IMR-90 (cell line): ENCODE results near the gene TCF7. TPM values are rescaled to one million over a fixed set of nuclear protein-coding genes. Genes with fewer than 3 reads are reported as not detected.

ENCODE experiments used
- ATAC-seq: fragments of 200-7000 bp; cut with Tn5 transposase; 2 replicates; pipeline ENCODE4 v1.9.1; 2020; ENCODE audit warnings: low read depth, mild to moderate bottlenecking, moderate library complexity
- BruUV-seq: library from RNA; stranded (reverse); fragments of 400-500 nt; replicated peaks from 2 replicates; lab custom pipeline; 2021; lab: Mats Ljungman, UMichigan
- CTCF ChIA-PET: fragments of 300-600 bp; formaldehyde crosslinking; extraction: SDS; loops from one replicate; lab custom pipeline; 2021; ENCODE audit warnings: antibody characterized with exemption; lab: Yijun Ruan, JAX
- POLR2A ChIA-PET: fragments of 300-600 bp; sonication (Branson Sonifier 250); formaldehyde crosslinking; loops from one replicate; lab custom pipeline; 2022; ENCODE audit warnings: antibody characterized with exemption; ENCODE audit not compliant: unreplicated experiment; lab: Charles Lee
- DNase-seq: peaks from one replicate; pipeline ENCODE4 v3.0.0; 2013
- H2AFZ ChIP-seq: replicated peaks from 2 replicates; pipeline ENCODE3; 2013; ENCODE audit warnings: low read length, mild to moderate bottlenecking; ENCODE audit not compliant: poor library complexity
- H2AK5ac ChIP-seq: 2 replicates; pipeline ENCODE4 v1.6.1; 2013; ENCODE audit warnings: low read depth, low read length, inconsistent platforms
- H2AK9ac ChIP-seq: replicated peaks from 2 replicates; pipeline ENCODE3; 2013; ENCODE audit warnings: mild to moderate bottlenecking, low read depth, low read length, moderate library complexity; ENCODE audit not compliant: poor library complexity
- H2BK120ac ChIP-seq: 2 replicates; pipeline ENCODE4 v1.6.1; 2013; ENCODE audit warnings: low read depth, low read length, inconsistent platforms
- H2BK15ac ChIP-seq: 3 replicates; pipeline ENCODE4 v1.6.1; 2013; ENCODE audit warnings: low read depth, low read length, inconsistent platforms
- H2BK20ac ChIP-seq: 2 replicates; pipeline ENCODE4 v1.6.1; 2013; ENCODE audit warnings: low read depth, mild to moderate bottlenecking, inconsistent platforms, low read length, moderate library complexity
- H2BK5ac ChIP-seq: 2 replicates; pipeline ENCODE4 v1.6.1; 2013; ENCODE audit warnings: mild to moderate bottlenecking, low read depth, low read length, inconsistent platforms; ENCODE audit not compliant: poor library complexity, severe bottlenecking
- H3K14ac ChIP-seq: replicated peaks from 2 replicates; pipeline ENCODE4 v1.6.1; 2013; ENCODE audit warnings: low read depth, low read length, inconsistent platforms
- H3K18ac ChIP-seq: 2 replicates; pipeline ENCODE4 v1.6.1; 2013; ENCODE audit warnings: low read depth, low read length, control low read depth
- H3K23ac ChIP-seq: 2 replicates; pipeline ENCODE4 v1.6.1; 2013; ENCODE audit warnings: low read depth, low read length, inconsistent platforms
- H3K27ac ChIP-seq: 2 replicates; pipeline ENCODE4 v1.5.1; 2013; ENCODE audit warnings: mild to moderate bottlenecking, control low read depth, low read length; ENCODE audit not compliant: insufficient read depth
- H3K27me3 ChIP-seq: 2 replicates; pipeline ENCODE4 v1.6.1; 2013; ENCODE audit warnings: low read length; ENCODE audit not compliant: control insufficient read depth, insufficient read depth
- H3K36me3 ChIP-seq: 2 replicates; pipeline ENCODE4 v1.6.1; 2013; ENCODE audit warnings: low read length, mixed read lengths; ENCODE audit not compliant: control insufficient read depth, insufficient read depth
- H3K4ac ChIP-seq: 2 replicates; pipeline ENCODE4 v1.6.1; 2013; ENCODE audit warnings: low read depth, low read length, inconsistent platforms
- H3K4me1 ChIP-seq: 2 replicates; pipeline ENCODE4 v1.6.1; 2013; ENCODE audit warnings: low read length, mixed read lengths; ENCODE audit not compliant: control insufficient read depth, insufficient read depth
- H3K4me2 ChIP-seq: 2 replicates; pipeline ENCODE4 v1.6.1; 2013; ENCODE audit warnings: low read depth, mild to moderate bottlenecking, control low read depth, low read length, moderate library complexity
- H3K4me3 ChIP-seq: 2 replicates; pipeline ENCODE4 v1.5.1; 2013; ENCODE audit warnings: low read depth, mild to moderate bottlenecking, control low read depth, low read length, moderate library complexity; ENCODE audit not compliant: insufficient read depth
- H3K56ac ChIP-seq: 2 replicates; pipeline ENCODE4 v1.6.1; 2013; ENCODE audit warnings: low read length, inconsistent platforms; ENCODE audit not compliant: insufficient read depth; ENCODE audit errors: extremely low read depth
- H3K79me1 ChIP-seq, 2 experiments: 2 replicates each; pipeline ENCODE4 v1.6.1; 2013; ENCODE audit warnings: low read length in 2 of 2, inconsistent platforms in 1 of 2, low read depth in 1 of 2
- H3K9ac ChIP-seq: 2 replicates; pipeline ENCODE4 v1.6.1; 2013; ENCODE audit warnings: low read depth, low read length, control low read depth
- H3K9me1 ChIP-seq: 2 replicates; pipeline ENCODE4 v1.6.1; 2013; ENCODE audit warnings: low read length, inconsistent platforms; ENCODE audit not compliant: insufficient read depth
- H3K9me3 ChIP-seq: 2 replicates; pipeline ENCODE4 v1.6.1; 2013; ENCODE audit warnings: low read length; ENCODE audit not compliant: control insufficient read depth, insufficient read depth
- H4K20me1 ChIP-seq: 2 replicates; pipeline ENCODE4 v1.6.1; 2013; ENCODE audit warnings: low read length, inconsistent platforms; ENCODE audit not compliant: insufficient read depth
- H4K5ac ChIP-seq: 2 replicates; pipeline ENCODE4 v1.6.1; 2013; ENCODE audit warnings: mild to moderate bottlenecking, low read depth, low read length, control low read depth
- H4K8ac ChIP-seq, 2 experiments: 2 replicates each; pipeline ENCODE4 v1.6.1; 2013; ENCODE audit warnings: low read depth in 2 of 2, low read length in 2 of 2, control low read depth in 1 of 2, inconsistent platforms in 1 of 2
- H4K91ac ChIP-seq: 2 replicates; pipeline ENCODE4 v1.6.1; 2013; ENCODE audit warnings: low read depth, low read length, inconsistent platforms; ENCODE audit not compliant: insufficient read depth
- BHLHE40 ChIP-seq: fragments of 150-350 bp; IDR thresholded peaks from 2 replicates; pipeline ENCODE4 v1.6.1; 2016; ENCODE audit warnings: mild to moderate bottlenecking, low read depth, low read length
- CEBPB ChIP-seq: IDR thresholded peaks from 2 replicates; pipeline ENCODE4 v1.6.1; 2012; ENCODE audit warnings: low read depth, low read length, improper control_type of control experiment
- CTCF ChIP-seq: conservative IDR thresholded peaks from 2 replicates; pipeline ENCODE4 v1.5.1; 2012; ENCODE audit warnings: mild to moderate bottlenecking, low read depth, low read length, improper control_type of control experiment
- ELK1 ChIP-seq: fragments of 150-350 bp; IDR thresholded peaks from 2 replicates; pipeline ENCODE4 v1.6.1; 2016; ENCODE audit warnings: low read depth, mild to moderate bottlenecking, low read length, moderate library complexity, borderline replicate concordance
- FOS ChIP-seq: fragments of 150-350 bp; IDR thresholded peaks from 2 replicates; pipeline ENCODE4 v1.6.1; 2016; ENCODE audit warnings: low read depth, low read length
- MAFK ChIP-seq: IDR thresholded peaks from 2 replicates; pipeline ENCODE4 v1.6.1; 2012; ENCODE audit warnings: low read depth, low read length, improper control_type of control experiment
- MAZ ChIP-seq: IDR thresholded peaks from 2 replicates; pipeline ENCODE4 v1.6.1; 2012; ENCODE audit warnings: low read depth, mild to moderate bottlenecking, low read length, improper control_type of control experiment, moderate library complexity, borderline replicate concordance
- MXI1 ChIP-seq: IDR thresholded peaks from 2 replicates; pipeline ENCODE4 v1.6.1; 2012; ENCODE audit warnings: low read depth, mild to moderate bottlenecking, low read length, moderate library complexity, borderline replicate concordance
- NFE2L2 ChIP-seq: fragments of 150-350 bp; IDR thresholded peaks from 2 replicates; pipeline ENCODE4 v1.6.1; 2016; ENCODE audit warnings: low read depth, mild to moderate bottlenecking, low read length
- RCOR1 ChIP-seq: IDR thresholded peaks from 2 replicates; pipeline ENCODE4 v1.6.1; 2012; ENCODE audit warnings: mild to moderate bottlenecking, low read length, improper control_type of control experiment; ENCODE audit not compliant: insufficient replicate concordance
- RFX5 ChIP-seq: IDR thresholded peaks from 2 replicates; pipeline ENCODE4 v1.8.0; 2012; ENCODE audit warnings: low read depth, mild to moderate bottlenecking, low read length, moderate library complexity
- USF2 ChIP-seq: fragments of 150-350 bp; IDR thresholded peaks from 2 replicates; pipeline ENCODE4 v1.6.1; 2017; ENCODE audit warnings: mild to moderate bottlenecking, antibody characterized with exemption, low read length, low read depth
- WGBS, 2 experiments: methylation state at CpG; one replicate each; pipeline versions ENCODE4 v1.1.5 to v1.1.7; 2013; ENCODE audit warnings: missing lambda C conversion rate in 2 of 2; ENCODE audit not compliant: insufficient read length in 1 of 2; ENCODE audit errors: extremely low coverage in 2 of 2; 5-methylcytosine and 5-hydroxymethylcytosine counted together
- dilution Hi-C: fragments of 300-500 bp; cut with HindIII; formaldehyde crosslinking; loops from one replicate; pipeline ENCODE4 v1.14.3; 2018; ENCODE audit warnings: low sequenced_read_pairs; ENCODE audit not compliant: unreplicated experiment
- in situ Hi-C: fragments of 300-500 bp; cut with MboI; formaldehyde crosslinking; loops from 3 replicates; pipeline ENCODE4 v1.14.3; 2019; ENCODE audit warnings: low sequenced_read_pairs, inconsistent platforms, mixed read lengths
- intact Hi-C: fragments of 100-400 bp; cut with micrococcal nuclease; formaldehyde crosslinking; loops from 2 replicates; pipeline ENCODE4 v1.10.0; 2022
- polyA plus RNA-seq, 3 experiments: library from polyadenylated mRNA; depleted of rRNA; stranded (reverse); fragments of >200 nt; gene quantifications; 2 replicates each; pipeline ENCODE4 v1.2.3, GENCODE V29; 2012; ENCODE audit warnings: low replicate concordance in 1 of 3
- total RNA-seq: library from RNA; depleted of rRNA; stranded (reverse); fragments of >200 nt; gene quantifications from 2 replicates; pipeline ENCODE4 v1.2.3, GENCODE V29; 2012

Gene TCF7
- total and polyA plus RNA-seq, 2 of the 4 experiments (the other 2 are of a cell fraction): 1.3 to 3.4 TPM

GRCh38 chr5:134075102-134075501 lies 39.4 kb upstream of the TCF7 start:
- CTCF ChIA-PET: no interaction called here
- 67% methylated on average over 2 of the region's 2 CpGs; no CpG with 5 or more reads in 1 of the 2 experiments for WGBS, 2 experiments

More at GRCh38 chr5:134075102-134075501, 39.4 kb upstream of the TCF7 start:
- DNase-seq: no peak
- Histone ChIP-seq H3K36me3 (no peaks in the 10 kb centered on the region), H2BK5ac (no peak overlapping the region), H4K91ac (no peak overlapping the region), H3K18ac (no peak overlapping the region), H3K9me3 (no peaks in the 10 kb centered on the region), H3K9ac (no peak overlapping the region), H2BK15ac (no peak overlapping the region), H3K4me1 (no peaks in the 10 kb centered on the region), H3K4me2 (no peak overlapping the region), H2AK9ac (no peak overlapping the region), H2BK120ac (no peak overlapping the region), H3K23ac (no peak overlapping the region), H3K56ac (no peak overlapping the region), H3K9me1 (no peaks in the 10 kb centered on the region), H3K14ac (no peak overlapping the region), H4K5ac (no peak overlapping the region), H2AK5ac (no peak overlapping the region), H3K27me3 (peaks cover 43% of the 10 kb centered on the region), H3K79me1 (no peaks in the 10 kb centered on the region), H2AFZ (no peak overlapping the region), H4K20me1 (no peaks in the 10 kb centered on the region), H3K4ac (no peak overlapping the region), H3K4me3 (no peak overlapping the region), H4K8ac (no peak overlapping the region), H2BK20ac (no peak overlapping the region), H3K27ac (no peak overlapping the region)
- ATAC-seq: no peak
- no peak for TF ChIP-seq CTCF
- TF ChIP-seq BHLHE40: no peak
- TF ChIP-seq MAFK: no peak
- no peak for TF ChIP-seq ELK1
- no peak for TF ChIP-seq CEBPB
- TF ChIP-seq RCOR1: no peak
- TF ChIP-seq FOS: no peak
- no peak for TF ChIP-seq RFX5
- TF ChIP-seq MXI1: no peak
- no peak for TF ChIP-seq MAZ
- no peak for TF ChIP-seq USF2
- no peak for TF ChIP-seq NFE2L2
- POLR2A ChIA-PET: no interaction called here
- BruUV-seq: no TSS peak
- in situ Hi-C loops (no loop called here), dilution Hi-C loops (no loop called here), intact Hi-C loops (no loop called here)
